GM18517 (cell line): ENCODE results near the gene GPR87.

ENCODE experiments used
- ATAC-seq: cut with Tn5 transposase; IDR thresholded peaks from one replicate; pipeline ENCODE4 v1.9.1; 2021; ENCODE audit warnings: mild to moderate bottlenecking, moderate library complexity; ENCODE audit not compliant: unreplicated experiment

Gene GPR87

DNA sequence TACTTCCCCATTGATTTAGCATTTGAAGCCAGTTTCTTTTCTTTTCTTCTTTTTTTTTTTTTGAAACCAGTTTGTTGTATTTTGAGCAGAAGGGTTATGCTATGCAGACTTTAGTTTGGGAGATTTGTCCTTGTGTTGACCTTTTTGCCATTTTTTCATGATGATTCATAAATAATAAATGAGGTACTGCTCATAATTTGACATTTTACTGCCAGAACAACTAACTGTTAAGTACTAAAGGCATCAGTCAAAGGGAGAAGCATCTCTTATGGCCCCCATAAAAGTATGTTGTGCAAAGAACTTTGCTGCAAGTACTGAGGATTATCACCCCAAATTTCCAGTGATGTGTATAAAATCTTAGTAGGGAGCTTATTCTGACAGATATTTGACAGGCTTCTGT lies 1.7 kb upstream of the GPR87 start:
- no peak for ATAC-seq

DNA sequence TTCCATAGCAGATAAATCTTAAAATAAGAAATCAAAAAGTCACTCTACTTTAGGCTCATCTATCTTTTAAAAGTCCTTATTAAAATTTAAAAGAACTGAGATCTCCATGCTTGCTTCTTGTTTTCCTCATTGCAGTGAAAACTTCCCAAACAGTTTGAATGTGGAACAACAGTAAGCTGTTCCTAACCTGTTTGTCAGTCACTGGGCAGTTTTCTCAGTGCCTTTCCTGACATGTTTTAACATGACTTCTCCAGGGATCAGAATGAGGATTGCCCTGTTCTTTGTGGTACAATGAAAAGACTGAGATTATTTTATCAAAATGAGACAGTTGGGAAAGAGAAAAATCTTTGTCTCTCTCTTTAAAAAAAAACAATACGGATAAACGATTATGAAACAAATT lies 774 bp downstream of the GPR87 start:
- no peak for ATAC-seq

DNA sequence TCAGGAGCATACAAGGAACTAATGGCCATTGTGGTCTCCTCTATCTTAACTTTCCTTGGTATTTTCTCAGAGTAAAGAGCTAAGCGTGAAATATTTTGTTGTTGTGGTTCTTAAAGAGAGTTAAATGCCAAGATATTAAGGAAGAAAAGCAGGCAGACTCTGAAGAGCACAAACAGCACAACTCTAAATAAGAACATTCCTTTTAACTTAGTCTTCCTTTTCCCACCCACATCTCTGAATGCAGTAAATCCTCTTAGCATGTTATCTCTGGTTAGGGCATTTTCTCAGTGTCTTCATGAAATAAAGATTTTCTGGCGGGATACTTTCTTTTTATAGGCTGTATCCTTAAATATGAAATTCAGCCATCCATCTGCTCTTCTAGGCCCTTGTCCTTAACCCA lies 1.5 kb downstream of the GPR87 start:
- ATAC-seq: no peak

DNA sequence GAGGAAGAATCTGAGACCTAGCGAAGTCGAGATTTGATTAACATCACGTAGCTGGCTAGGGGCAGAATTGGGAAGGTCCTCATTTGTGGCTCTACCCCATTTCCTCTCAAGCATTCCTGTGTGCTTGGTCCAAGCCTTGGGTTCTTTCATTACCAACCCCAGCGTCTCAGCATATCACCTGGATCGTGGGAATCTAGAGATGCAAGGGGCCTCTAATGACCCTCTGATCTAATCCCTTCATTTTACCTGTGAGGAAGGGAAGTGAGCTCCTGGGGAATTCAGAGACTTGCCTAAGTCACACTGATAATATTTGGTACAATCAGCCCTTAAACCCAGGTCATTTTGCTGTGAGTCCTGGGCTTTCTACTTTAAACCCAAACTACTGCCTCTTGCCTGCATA lies 2.0 kb downstream of the GPR87 start:
- ATAC-seq: no peak

DNA sequence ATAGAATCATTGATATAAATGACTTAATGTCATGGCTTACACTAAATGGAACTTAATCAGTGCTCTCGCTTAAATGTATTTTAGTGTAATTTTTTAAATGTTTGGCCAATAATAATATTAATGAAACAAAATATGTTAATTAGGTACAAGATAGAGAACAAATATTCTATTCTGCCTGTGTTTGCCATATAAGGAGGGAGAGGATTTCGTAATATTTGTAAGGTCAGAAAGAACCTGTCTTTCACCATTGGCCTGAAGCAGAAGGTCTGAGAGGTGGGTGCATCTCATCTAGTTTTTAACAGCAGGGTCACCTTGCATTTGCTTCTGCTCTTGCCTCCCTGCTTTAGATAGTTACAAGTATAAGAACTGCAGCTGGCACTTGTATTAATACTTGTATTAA lies 2.5 kb downstream of the GPR87 start:
- no peak for ATAC-seq

DNA sequence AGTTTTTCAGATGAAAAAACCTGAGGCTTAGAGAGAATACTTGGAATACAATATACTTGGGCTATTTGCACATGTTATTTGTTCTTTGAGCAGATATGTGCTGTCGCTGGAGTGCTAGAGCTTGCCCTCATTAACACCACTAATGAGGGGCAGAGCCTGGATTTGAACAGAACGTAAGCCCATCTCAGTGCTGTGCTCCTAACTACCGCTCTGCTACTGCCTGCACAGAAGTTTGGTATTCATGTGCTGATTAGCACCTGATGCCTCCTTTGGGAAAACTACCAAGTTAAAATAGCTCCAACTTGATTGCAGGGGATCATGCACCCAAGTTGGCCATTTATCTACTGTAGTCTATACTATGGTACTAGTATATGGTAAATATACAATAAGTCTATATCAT lies 3.6 kb downstream of the GPR87 start:
- ATAC-seq: no peak

DNA sequence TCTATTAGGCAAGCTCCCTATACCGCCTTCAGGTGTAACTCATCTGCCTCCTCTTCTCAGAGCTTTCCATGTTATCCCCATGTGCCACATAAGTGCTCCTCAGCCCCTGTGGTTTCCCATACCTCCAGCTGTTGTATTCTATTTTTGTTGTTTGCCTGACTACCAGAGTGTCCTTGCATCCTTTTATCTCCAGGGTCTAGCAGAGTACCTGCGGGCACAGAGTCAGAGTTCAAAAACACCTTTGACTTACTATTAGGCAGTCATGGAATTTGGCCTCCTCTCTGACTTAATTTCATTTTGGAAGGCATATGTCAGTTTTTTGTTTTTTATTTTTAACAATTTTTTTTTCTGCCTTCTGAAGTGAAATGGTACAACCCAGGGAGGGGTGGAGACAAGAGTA lies 7.1 kb downstream of the GPR87 start:
- ATAC-seq: no peak

DNA sequence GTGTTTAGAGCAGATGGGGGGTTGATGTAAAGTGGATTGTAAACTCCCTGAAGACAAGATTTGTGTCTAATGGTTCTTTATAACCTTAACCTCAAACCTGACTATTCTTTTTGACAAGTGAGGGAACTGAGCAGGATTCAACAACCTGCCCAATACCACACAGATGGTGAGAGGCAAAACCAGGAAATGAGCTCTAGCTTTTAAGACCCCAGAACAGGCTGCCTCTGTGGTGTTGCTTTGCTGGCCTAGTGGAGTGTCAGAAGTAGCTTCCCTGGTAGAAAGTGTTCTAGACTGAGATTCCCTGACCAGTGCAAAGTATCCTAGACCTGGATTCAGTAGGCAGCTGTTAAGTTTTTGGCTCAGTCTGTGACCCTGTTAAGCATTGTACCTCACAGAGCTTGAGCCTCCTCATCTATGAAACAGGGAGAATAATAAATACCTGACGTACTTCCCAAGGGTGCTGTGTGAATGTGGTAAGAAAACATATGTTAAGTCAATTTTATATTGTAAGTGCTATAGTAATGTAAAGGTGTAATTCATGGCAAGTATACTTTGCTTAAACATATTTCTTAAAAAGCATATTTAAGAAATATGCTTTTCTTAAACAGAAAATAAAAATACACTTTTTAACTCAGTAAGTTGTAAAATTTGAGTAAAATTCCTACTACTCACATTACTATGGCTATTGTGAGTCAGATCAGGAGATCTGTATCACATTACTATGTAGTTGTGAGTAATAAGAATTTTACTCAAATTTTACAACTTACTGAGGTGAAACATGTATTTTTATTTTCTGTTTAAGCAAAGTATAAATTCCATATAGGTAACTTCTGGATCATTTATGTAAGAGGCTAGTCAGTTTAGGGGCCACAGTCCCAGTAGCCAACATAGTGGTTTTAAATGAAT lies 8.8 kb downstream of the GPR87 start:
- ATAC-seq: no peak

DNA sequence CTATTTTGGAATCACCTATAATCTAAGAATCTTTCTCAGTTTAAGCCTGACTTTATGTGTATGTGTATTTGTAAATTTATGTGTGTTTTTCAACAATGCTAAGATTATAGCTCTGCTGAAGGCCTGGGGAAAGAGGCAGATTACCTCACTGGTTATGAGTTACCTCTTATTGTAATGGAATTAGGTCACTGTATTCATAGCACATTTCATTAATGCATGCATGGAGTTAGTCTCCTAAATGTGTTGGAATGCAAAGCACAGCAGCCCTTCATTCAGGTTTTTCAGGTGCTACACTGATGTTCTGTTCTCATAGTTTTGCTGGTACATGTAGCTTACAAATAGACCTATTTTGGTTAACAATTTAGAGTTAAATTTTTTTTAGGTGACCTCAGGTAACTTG lies 9.5 kb downstream of the GPR87 start:
- ATAC-seq: no peak

DNA sequence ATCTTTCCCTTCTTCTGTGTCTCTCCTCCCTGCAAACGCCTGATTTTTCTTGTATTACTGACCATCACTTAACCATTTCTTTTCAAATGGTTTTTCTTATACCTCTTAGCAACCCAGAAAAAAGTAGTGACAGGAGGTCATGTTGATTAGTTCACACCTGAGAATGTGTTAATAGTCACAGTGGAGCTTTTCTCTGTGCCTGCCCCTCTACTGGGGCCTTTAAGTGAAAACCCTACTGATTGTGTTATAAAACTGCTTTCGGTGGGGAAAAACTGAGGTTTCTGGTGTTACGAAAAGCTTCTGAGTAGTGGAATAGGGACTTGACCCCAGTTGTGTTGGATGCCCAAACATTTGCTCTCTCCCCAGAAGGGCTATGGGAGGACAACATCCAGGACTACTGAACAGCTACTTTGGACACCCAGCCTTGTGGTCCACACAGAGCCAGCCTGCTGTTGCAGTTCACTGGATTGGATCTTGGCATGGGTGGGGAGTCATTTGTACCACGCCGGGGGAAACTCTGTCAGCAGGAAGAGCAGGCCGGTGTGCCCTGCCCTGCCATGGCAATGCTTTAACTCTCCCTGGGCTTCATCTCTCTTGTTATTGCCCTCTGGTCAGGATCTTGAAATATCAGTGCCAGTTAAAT lies 10.3 kb downstream of the GPR87 start:
- ATAC-seq: no peak

DNA sequence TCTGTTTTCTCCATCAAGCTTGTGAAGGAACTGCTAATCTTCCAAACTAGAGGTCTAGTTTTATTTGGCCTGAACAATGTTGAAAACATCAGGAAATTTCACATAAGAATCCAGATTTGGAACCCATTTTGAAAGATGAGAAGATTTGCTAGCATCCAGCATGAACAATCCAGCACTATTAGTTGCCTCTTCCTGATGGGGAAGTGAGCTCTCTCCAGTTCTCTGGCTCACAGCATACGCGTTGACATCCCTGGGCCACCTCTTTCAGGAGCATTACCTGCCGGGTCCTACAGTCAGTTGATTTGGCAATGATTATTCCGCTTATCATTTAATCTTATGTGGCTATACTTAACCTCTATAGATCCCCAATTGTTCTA lies 10.9 kb downstream of the GPR87 start:
- ATAC-seq: no peak

DNA sequence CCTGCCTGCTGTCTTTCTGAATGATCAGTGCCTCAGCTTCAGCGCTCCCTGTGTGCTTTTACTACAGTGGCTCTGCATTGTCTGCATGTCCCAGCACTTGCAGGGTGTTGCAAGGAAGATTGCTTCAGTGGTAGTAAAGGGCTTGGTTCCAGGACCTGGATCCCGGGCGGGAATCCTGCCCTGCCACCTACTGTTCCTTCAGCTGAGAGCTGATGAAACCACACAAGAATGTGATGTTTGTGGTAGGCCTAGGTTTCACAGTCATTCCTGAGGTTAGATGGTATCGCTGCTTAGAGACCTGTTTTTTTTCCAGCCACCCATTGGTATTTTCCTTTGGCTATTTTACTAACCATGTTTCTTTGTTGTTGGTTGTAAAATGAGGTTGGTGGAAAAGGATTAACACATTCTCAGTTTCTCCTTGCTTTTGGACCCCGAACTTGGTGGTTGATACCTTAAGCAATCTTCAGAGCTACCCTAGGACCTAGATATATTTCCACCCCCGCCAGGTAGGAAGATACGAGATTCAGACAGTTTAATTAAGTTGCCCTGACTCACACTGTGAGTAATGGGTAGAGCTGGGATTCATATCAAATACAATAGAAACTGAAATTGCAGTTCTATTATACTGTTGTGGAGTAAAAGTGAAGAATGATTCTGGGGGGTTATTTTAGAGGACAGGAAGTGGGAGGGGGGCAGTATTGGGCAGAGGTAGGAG lies 11.4 kb downstream of the GPR87 start:
- no peak for ATAC-seq

DNA sequence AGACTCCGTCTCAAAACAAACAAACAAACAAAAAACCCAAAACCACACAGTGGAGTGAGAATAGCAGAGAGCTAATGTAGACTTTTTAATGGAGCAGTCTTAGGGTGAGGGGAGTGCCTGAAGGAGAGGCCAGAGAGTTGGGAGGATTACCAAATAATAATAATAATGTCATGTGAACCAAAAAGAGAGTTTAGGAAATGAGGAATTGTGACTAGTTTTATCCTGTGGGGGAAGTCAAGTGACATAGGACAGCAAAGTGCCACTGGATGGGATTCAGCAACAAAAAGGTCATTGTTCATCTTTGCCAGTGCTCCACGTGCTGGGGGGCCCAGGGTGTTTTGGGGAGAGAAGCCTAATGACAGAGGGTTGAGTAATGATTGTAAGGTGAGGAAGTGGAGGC lies 12.9 kb downstream of the GPR87 start:
- ATAC-seq: no peak

DNA sequence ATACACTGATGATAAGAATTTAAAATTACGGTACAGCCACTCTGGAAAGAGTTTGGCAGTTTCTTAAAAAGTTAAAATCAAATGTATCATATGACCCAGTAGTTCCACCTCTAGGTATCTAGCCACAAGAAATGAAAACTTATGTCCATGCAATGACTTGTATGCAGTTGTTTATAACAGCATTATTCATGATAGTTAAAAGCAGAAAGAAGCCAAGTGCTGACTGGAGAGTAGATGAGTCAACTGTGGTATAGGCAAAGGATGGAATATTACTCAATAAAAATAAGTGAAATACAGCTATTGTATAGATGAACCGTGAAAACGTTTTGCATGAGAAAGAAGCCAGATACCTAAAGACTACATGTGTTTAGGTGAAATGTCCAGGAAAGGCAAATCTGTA lies 14.8 kb downstream of the GPR87 start:
- no peak for ATAC-seq

DNA sequence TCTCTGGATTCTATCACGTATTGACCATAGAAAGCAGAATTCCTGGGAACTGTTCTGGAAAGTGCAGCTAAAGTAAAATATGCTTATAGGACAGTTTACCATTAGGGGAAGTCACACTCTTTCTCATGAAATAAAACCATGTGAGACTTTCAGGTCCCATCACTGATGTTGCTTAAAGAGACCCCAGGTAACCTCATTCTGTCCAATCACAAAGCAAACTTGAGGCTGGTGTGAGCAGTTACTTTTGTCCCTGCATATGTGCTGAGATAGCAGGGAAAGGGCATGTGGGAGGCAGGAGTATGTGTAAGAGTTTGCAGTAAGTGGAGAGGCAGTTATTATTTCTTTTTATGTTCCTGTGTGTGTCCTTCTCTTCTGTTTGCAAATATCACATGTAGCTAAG lies 16.1 kb downstream of the GPR87 start:
- ATAC-seq: no peak

DNA sequence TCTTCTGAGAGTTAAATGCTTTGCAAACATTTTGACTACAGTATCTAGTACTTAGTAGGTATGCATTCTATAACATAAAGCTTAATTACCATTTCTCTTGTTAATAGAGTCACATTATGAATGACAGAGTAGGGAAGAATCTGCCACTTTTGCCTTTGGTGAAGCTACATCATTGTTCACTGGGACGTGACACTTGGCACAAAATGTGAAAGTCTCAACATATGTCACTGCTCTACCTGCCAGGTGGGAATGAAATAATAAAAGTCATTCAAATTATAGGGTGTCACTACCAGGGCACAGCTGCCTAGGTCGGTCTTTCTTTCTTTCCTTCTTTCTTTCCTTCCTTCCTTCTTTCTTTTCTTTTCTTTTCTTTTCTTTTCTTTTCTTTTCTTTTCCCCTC lies 17.6 kb downstream of the GPR87 start:
- ATAC-seq: no peak

DNA sequence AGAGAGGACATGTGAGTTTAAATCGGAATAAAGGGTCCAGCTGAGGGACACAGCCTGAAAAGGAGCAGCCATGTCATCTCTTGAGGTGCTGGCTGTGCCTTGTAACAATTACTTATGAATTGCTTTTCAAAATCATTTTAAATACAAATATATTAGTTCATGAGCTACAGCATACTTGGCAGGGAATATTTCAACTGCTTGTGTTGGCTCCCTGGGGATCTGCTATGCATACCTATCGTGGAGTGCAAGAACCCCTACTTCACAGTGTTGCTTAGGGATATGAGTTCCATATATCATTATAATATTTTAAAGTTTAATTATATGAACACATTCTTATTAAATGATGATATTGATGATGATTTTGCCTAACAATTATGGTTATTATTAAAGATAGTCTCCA lies 19.2 kb downstream of the GPR87 start:
- no peak for ATAC-seq

DNA sequence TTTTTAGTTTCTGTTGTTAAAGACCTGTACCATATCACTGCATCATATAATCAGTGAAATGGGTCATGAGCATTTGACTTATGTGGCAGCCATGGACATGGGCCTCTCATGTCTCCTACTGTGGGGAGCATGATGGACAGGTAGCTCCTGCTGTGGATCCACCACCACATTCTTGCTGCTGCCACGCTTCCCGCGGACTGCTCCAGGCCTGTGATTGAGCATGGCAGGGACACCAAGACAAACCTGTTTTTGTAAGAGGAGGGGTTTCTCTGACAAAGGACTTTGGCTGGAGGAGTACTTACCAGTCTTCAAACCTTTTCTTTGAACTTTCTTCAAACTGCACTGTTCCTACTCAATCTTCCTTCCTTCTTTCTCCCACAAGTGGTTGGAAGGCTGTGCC lies 20.4 kb downstream of the GPR87 start:
- ATAC-seq: no peak

DNA sequence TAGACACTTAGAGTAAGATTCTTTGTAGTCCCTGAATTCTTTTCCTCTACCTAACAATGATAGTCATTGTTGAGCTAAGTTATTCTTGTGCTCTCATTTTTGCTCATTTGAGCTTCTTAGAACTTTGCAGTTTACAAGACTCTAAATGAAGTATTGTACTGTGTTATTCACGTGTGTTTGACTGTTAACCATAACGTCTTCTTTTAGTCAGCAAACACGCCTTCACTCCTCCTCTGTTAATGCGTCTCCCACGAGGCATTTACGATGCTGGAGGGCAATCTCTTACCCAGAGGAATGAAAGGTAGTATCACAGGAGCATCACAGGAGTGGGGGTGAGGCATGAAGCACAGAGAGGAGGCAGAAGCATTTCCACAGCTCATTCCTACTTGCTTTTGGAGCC lies 23.5 kb downstream of the GPR87 start:
- ATAC-seq: no peak

DNA sequence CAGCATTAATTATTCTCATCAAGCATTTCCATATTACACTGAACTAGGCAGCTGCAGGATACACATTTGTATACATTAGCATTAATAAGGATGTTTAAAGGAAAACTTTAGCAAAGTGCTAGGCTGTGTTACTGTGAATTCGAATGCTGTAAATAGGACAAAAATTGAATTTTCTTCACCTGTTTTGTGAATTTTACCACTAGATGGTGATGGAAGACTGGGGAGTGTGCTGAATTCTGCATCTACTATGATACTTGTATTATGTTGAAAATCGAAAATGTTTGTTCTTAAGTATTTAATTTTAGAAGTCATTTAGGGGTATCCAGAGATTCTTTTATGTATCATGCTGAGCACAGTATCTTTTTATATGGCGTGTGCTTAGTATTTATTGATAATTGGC lies 25.9 kb downstream of the GPR87 start:
- ATAC-seq: no peak

DNA sequence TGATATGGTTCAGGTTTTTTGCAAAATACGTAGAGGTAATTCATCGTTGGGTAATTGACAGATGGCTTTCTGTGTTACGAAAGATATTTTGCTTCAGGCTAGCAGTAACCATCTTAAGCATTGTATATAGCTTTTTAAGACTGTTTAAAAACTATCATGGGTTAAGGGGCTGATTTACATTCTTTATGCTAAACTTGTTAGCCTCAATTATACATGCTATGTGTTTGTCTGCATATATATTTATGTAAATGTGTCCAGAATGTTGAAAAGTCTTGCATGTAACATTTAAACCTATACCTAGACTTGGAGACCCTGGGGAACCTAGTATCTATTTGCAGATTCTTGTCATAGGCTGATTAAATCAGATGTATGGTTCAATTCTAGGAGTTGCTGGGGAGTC lies 27.2 kb downstream of the GPR87 start:
- ATAC-seq: no peak

DNA sequence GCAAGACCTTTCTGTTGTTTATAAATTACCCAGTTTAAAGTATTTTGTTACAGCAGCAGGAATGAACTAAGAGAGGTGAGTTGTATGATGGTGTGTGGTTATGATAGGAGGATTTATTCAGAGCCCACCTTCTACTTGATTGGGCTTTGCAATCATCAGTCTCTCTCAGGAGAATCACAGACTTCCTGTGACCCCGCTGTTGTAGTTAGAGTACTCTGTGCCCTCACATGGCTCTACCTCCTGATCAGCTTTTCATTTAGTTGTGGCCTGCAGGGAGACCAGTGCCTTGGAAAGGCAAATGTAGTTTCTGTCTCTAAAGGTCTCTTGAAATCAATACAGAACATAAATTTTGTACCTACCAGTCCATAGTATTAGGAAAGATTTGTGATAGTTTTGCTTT lies 30.7 kb downstream of the GPR87 start:
- no peak for ATAC-seq
